Neural progenitor cell (in vitro differentiated cells): Measurements from ENCODE around the gene RNF111. TPM values are rescaled to one million over a fixed set of nuclear protein-coding genes. Genes with fewer than 3 reads are reported as not detected.

Experiments
- DNase-seq: peaks from one replicate; pipeline ENCODE4 v3.0.0-alpha.2; 2016; ENCODE audit warnings: low spot score
- H2AFZ ChIP-seq: fragments of 200-600 bp; sonication (generic); replicated peaks from 2 replicates; pipeline ENCODE4 v1.6.1; 2016; ENCODE audit warnings: antibody characterized with exemption
- H3F3A ChIP-seq: fragments of 200-600 bp; sonication (generic); 2 replicates; pipeline ENCODE4 v1.6.1; 2016; ENCODE audit warnings: antibody characterized with exemption, low read depth
- H3K27ac ChIP-seq: fragments of 200-600 bp; sonication (generic); 2 replicates; pipeline ENCODE4 v1.5.1; 2016; ENCODE audit warnings: mild to moderate bottlenecking
- H3K27me3 ChIP-seq: fragments of 200-600 bp; sonication (generic); 2 replicates; pipeline ENCODE4 v1.6.1; 2016; ENCODE audit warnings: mild to moderate bottlenecking, moderate library complexity
- H3K36me3 ChIP-seq: fragments of 200-600 bp; sonication (generic); 2 replicates; pipeline ENCODE4 v1.5.1; 2016
- H3K4me1 ChIP-seq: fragments of 200-600 bp; sonication (generic); 2 replicates; pipeline ENCODE4 v1.6.1; 2016; ENCODE audit warnings: mixed run types
- H3K4me2 ChIP-seq: fragments of 200-600 bp; sonication (generic); 2 replicates; pipeline ENCODE4 v1.6.1; 2016
- H3K4me3 ChIP-seq: fragments of 200-600 bp; sonication (generic); 2 replicates; pipeline ENCODE4 v1.5.1; 2016
- H3K79me2 ChIP-seq: fragments of 200-600 bp; sonication (generic); 2 replicates; pipeline ENCODE4 v1.6.1; 2016; ENCODE audit warnings: low read depth
- H3K9ac ChIP-seq: fragments of 200-600 bp; sonication (generic); 2 replicates; pipeline ENCODE4 v1.6.1; 2016
- H3K9me3 ChIP-seq: fragments of 200-600 bp; sonication (generic); 2 replicates; pipeline ENCODE4 v1.5.1; 2016; ENCODE audit warnings: low read depth
- H4K20me1 ChIP-seq: fragments of 200-600 bp; sonication (generic); 2 replicates; pipeline ENCODE4 v1.6.1; 2016; ENCODE audit warnings: low read depth
- H3K27ac Mint-ChIP-seq: 3 replicates; pipeline ENCODE4 v1.8.0; 2021; ENCODE audit warnings: mixed read lengths
- H3K27me3 Mint-ChIP-seq: 2 replicates; pipeline ENCODE4 v1.8.0; 2022; ENCODE audit warnings: low read depth, mild to moderate bottlenecking, inconsistent platforms, moderate library complexity, mixed read lengths; ENCODE audit not compliant: insufficient read depth
- H3K36me3 Mint-ChIP-seq: 3 replicates; pipeline ENCODE4 v1.8.0; 2021; ENCODE audit warnings: mixed read lengths
- H3K4me1 Mint-ChIP-seq: 3 replicates; pipeline ENCODE4 v1.8.0; 2021; ENCODE audit warnings: mixed read lengths
- H3K4me3 Mint-ChIP-seq: 3 replicates; pipeline ENCODE4 v1.8.0; 2021; ENCODE audit warnings: mild to moderate bottlenecking, moderate library complexity, mixed read lengths
- H3K9me3 Mint-ChIP-seq: 3 replicates; pipeline ENCODE4 v1.8.0; 2020; ENCODE audit warnings: mixed read lengths
- CTCF ChIP-seq: fragments of 200-600 bp; sonication (generic); IDR thresholded peaks from 2 replicates; pipeline ENCODE4 v1.5.1; 2017; ENCODE audit warnings: antibody characterized with exemption, mild to moderate bottlenecking
- EZH2 ChIP-seq: fragments of 200-600 bp; sonication (generic); IDR thresholded peaks from 2 replicates; pipeline ENCODE4 v1.6.1; 2017; ENCODE audit warnings: antibody characterized with exemption, mild to moderate bottlenecking, moderate library complexity
- EZH2phosphoT487 ChIP-seq: fragments of 200-600 bp; sonication (generic); IDR thresholded peaks from 2 replicates; pipeline ENCODE4 v1.6.1; 2017; ENCODE audit warnings: antibody characterized with exemption
- total RNA-seq: library from RNA; depleted of rRNA; stranded (reverse); fragments of >200 nt; gene quantifications from 2 replicates; pipeline ENCODE4 v1.2.3, GENCODE V29; 2015; ENCODE audit warnings: low replicate concordance

RNF111 gene
- total RNA-seq, 1 donor from 2014 or later = 32.3 TPM

DNA sequence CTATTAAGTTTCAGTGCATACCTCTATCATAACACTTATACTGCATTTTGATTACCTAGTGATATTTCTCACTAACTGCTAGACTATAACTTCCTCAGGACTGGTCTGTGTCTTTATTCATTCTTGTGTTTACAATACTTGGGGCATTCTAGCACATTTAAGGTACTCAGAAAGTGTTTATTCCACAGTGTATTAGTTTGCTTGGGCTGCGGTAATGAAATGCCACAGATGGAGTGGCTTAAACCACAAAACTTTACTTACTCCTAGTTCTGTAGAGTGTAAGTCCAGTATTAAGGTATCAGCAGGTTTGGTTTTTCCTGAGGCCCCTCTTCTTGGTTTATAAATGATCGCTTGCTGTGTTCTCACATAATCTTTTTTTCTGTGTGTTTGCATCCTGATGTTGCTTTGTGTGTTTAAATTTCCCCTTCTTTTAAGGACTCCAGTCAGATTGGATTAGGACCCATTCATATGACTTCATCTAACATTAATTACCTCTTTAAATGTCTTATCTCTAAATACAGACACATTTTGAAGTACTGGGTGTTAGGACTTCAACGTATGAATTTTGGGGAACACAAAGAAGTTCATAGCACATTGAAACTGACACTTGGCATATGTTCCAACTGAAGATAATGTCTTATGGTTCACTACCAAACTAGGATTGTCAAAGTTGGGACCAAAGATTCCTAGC, 23.9 kb downstream of the RNF111 start:
- H3K9me3 Mint-ChIP-seq = peaks cover 2% of the 10 kb centered on the region

DNA sequence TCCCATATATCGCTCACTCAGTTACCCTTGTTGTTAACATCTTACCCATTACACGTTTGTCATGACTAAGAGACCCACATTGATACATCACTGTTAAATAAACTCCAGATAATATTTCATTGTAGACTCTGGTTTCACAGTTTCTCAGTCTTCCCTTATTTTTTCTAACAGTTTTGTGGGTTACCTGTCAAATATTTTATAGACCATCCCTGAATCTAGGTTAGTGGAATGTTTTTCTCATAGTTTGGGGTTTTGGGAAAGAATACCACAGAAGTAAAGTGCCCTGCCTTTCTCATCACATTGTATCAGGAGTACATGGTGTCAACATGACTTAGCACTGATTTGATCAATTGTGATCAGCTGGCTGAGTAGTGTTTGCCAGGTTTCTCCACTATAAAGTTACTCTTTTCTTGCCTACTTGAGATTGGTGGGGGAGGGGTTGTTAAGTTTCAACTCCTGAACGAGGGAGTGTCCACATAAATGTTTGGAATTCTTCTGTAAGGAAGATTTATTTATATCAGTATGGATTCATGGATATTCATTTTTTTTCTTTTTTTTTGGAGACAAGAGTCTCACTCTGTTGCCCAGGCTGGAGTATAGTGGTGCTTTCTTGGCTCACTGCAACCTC, 25.9 kb downstream of the RNF111 start:
- Histone ChIP-seq H3K4me1 (no peaks in the 10 kb centered on the region), H2AFZ (no peak overlapping the region), H3K9ac (no peak overlapping the region), H3K4me3 (no peak overlapping the region), H4K20me1 (peaks cover 21% of the 10 kb centered on the region), H3K4me2 (no peak overlapping the region), H3K36me3 (no peaks in the 10 kb centered on the region), H3K79me2 (peaks cover 98% of the 10 kb centered on the region), H3F3A (no peaks in the 10 kb centered on the region), H3K9me3 (no peaks in the 10 kb centered on the region), H3K27me3 (no peaks in the 10 kb centered on the region), H3K27ac (no peak overlapping the region)
- H3K4me3 Mint-ChIP-seq = no peak overlapping the region
- peaks cover 7% of the 10 kb centered on the region for H3K9me3 Mint-ChIP-seq
- H3K27me3 Mint-ChIP-seq = peaks cover 2% of the 10 kb centered on the region
- H3K36me3 Mint-ChIP-seq = peaks cover 26% of the 10 kb centered on the region
- H3K27ac Mint-ChIP-seq = no peak overlapping the region
- no peaks in the 10 kb centered on the region for H3K4me1 Mint-ChIP-seq
- TF ChIP-seq EZH2phosphoT487 = no peak
- no peak for DNase-seq

More for the DNA sequence above, 23.9 kb downstream of the RNF111 start:
- Histone ChIP-seq H3K4me3 (no peak overlapping the region), H3K27me3 (no peaks in the 10 kb centered on the region), H4K20me1 (peaks cover 27% of the 10 kb centered on the region), H2AFZ (no peak overlapping the region), H3K79me2 (peaks cover 98% of the 10 kb centered on the region), H3K36me3 (no peaks in the 10 kb centered on the region), H3K9me3 (no peaks in the 10 kb centered on the region), H3F3A (no peaks in the 10 kb centered on the region), H3K9ac (no peak overlapping the region), H3K4me2 (no peak overlapping the region), H3K4me1 (no peaks in the 10 kb centered on the region), H3K27ac (no peak overlapping the region)
- Mint-ChIP-seq H3K4me1 (no peaks in the 10 kb centered on the region), H3K27me3 (no peaks in the 10 kb centered on the region), H3K36me3 (peaks cover 16% of the 10 kb centered on the region), H3K4me3 (no peak overlapping the region), H3K27ac (no peak overlapping the region)
- TF ChIP-seq EZH2phosphoT487 = no peak
- DNase-seq = no peak

DNA sequence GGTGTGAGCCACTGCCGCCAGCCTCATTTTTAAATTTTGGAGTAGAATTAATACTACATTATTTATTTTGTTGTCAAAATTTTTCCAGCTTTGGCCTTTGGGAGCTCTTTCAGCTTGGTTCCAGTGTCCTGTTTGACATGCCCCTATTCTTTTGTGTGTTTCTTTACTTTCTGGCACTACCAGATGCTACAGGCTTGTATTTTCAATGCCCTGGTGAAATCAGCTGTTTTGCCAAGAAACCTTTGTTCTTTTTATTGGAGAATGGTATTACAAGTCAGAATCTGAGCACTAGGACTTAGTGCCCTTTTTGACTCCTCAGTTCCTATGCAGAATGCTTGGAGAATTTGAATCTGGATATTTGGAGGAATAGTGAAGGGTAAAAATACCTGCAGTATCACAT, 26.6 kb downstream of the RNF111 start:
- Histone ChIP-seq H4K20me1 (peaks cover 20% of the 10 kb centered on the region), H3K27me3 (no peaks in the 10 kb centered on the region), H3K9ac (no peak overlapping the region), H3K27ac (no peak overlapping the region), H3F3A (no peaks in the 10 kb centered on the region), H3K4me1 (no peaks in the 10 kb centered on the region), H3K4me3 (no peak overlapping the region), H3K4me2 (no peak overlapping the region), H3K9me3 (no peaks in the 10 kb centered on the region), H2AFZ (no peak overlapping the region), H3K79me2 (peaks cover 98% of the 10 kb centered on the region), H3K36me3 (no peaks in the 10 kb centered on the region)
- no peak for DNase-seq
- H3K9me3 Mint-ChIP-seq = peaks cover 7% of the 10 kb centered on the region
- peaks cover 2% of the 10 kb centered on the region for H3K27me3 Mint-ChIP-seq
- H3K27ac Mint-ChIP-seq = no peak overlapping the region
- no peaks in the 10 kb centered on the region for H3K4me1 Mint-ChIP-seq
- H3K36me3 Mint-ChIP-seq = peaks cover 26% of the 10 kb centered on the region
- TF ChIP-seq EZH2phosphoT487 = no peak
- no peak for TF ChIP-seq CTCF
- no peak for TF ChIP-seq EZH2
- H3K4me3 Mint-ChIP-seq = no peak overlapping the region

- Mint-ChIP-seq H3K27me3 (peaks cover 2% of the 10 kb centered on the region), H3K4me1 (no peaks in the 10 kb centered on the region), H3K27ac (no peak overlapping the region), H3K4me3 (no peak overlapping the region), H3K9me3 (peaks cover 7% of the 10 kb centered on the region), H3K36me3 (peaks cover 29% of the 10 kb centered on the region)
- Histone ChIP-seq H2AFZ (no peak overlapping the region), H3K36me3 (no peaks in the 10 kb centered on the region), H3K9me3 (no peaks in the 10 kb centered on the region), H3K4me3 (no peak overlapping the region), H3K79me2 (peaks cover 94% of the 10 kb centered on the region), H3K9ac (no peak overlapping the region), H3K27ac (no peak overlapping the region), H3F3A (no peaks in the 10 kb centered on the region), H3K4me1 (no peaks in the 10 kb centered on the region), H3K27me3 (no peaks in the 10 kb centered on the region), H4K20me1 (peaks cover 9% of the 10 kb centered on the region), H3K4me2 (no peak overlapping the region)
- no peak for TF ChIP-seq EZH2phosphoT487
- TF ChIP-seq EZH2 = no peak
- TF ChIP-seq CTCF = no peak
- no peak for DNase-seq
Measured at GRCh38 chr15:59017449-59017848, 30.0 kb downstream of the RNF111 start.
